DMS114 treated with DMSO at 0.1 percent for 48 hours (cell line): Measurements from ENCODE around the gene RAB3GAP2.
"Not testable (repeated sequence)": the region's sequence is repeated elsewhere in the genome, so short reads cannot be mapped to it uniquely, and the experiment has no call there.

Source experiments
- DNase-seq: peaks from one replicate; lab custom pipeline; 2025; ENCODE audit not compliant: unreplicated experiment; lab: John Stamatoyannopoulos, UW

Gene RAB3GAP2, protein sequence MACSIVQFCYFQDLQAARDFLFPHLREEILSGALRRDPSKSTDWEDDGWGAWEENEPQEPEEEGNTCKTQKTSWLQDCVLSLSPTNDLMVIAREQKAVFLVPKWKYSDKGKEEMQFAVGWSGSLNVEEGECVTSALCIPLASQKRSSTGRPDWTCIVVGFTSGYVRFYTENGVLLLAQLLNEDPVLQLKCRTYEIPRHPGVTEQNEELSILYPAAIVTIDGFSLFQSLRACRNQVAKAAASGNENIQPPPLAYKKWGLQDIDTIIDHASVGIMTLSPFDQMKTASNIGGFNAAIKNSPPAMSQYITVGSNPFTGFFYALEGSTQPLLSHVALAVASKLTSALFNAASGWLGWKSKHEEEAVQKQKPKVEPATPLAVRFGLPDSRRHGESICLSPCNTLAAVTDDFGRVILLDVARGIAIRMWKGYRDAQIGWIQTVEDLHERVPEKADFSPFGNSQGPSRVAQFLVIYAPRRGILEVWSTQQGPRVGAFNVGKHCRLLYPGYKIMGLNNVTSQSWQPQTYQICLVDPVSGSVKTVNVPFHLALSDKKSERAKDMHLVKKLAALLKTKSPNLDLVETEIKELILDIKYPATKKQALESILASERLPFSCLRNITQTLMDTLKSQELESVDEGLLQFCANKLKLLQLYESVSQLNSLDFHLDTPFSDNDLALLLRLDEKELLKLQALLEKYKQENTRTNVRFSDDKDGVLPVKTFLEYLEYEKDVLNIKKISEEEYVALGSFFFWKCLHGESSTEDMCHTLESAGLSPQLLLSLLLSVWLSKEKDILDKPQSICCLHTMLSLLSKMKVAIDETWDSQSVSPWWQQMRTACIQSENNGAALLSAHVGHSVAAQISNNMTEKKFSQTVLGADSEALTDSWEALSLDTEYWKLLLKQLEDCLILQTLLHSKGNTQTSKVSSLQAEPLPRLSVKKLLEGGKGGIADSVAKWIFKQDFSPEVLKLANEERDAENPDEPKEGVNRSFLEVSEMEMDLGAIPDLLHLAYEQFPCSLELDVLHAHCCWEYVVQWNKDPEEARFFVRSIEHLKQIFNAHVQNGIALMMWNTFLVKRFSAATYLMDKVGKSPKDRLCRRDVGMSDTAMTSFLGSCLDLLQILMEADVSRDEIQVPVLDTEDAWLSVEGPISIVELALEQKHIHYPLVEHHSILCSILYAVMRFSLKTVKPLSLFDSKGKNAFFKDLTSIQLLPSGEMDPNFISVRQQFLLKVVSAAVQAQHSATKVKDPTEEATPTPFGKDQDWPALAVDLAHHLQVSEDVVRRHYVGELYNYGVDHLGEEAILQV (N-terminal part only)

DNA sequence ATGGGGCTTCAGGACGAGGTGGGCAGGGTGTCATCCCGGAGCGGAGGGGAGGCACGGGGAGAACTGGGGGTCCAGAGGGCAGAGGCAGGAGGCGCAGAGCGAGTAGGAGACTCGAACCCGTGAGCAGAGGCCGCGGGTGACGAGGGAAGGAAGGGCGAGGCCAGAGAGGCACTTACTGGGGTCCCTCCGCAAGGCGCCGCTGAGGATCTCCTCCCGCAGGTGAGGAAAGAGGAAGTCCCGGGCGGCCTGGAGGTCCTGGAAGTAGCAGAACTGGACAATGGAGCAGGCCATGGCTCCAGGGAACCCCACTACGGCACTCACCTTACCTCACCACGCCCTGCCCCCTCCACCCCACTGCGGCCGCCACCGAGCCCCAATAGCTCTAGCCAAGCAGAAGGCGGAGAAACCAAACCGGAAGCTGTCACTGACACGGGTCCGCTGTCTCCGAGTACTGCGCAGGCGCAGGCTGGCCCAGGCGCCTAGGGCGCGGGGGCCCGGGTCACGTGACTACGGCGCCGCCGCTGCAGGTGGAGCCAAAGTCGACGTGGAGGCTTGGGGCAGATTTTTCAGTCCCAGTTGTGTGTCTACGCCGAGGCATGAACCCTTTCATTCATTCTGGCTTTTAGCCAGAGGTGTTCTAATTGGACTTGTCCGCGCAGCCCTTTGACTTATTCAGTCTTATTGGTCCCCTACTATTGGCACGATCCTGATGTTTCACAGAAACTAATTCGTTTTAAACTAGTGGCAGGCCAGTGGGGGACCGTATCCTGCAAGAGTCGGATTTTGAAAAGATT, at the start of gene RAB3GAP2:
Gene RAB3GAP2 (minus strand): TSS at position 407 of the 794 bp plus-strand sequence. CDS start 116 bp downstream, at position 291.
- peak; percentile 78 for DNase-seq

GRCh38 chr1:220321758-220322157, 49.5 kb upstream of the RAB3GAP2 start:
- no peak for DNase-seq

- DNase-seq, result no peak
Measured at GRCh38 chr1:220320709-220321108, 48.5 kb upstream of the RAB3GAP2 start.

- no peak for DNase-seq
Measured at GRCh38 chr1:220318673-220319072, 46.4 kb upstream of the RAB3GAP2 start.

- no peak for DNase-seq
Measured at GRCh38 chr1:220317161-220317560, 44.9 kb upstream of the RAB3GAP2 start.

- no peak for DNase-seq
Measured at GRCh38 chr1:220316305-220316704, 44.1 kb upstream of the RAB3GAP2 start.

GRCh38 chr1:220315070-220315839, 43.0 kb upstream of the RAB3GAP2 start:
- no peak for DNase-seq

GRCh38 chr1:220313576-220313975, 41.3 kb upstream of the RAB3GAP2 start:
- no peak for DNase-seq

GRCh38 chr1:220310147-220310546, 37.9 kb upstream of the RAB3GAP2 start:
- DNase-seq, result not testable (repeated sequence)

GRCh38 chr1:220307607-220308006, 35.4 kb upstream of the RAB3GAP2 start:
- DNase-seq, result no peak

GRCh38 chr1:220306339-220306738, 34.1 kb upstream of the RAB3GAP2 start:
- DNase-seq, result no peak

DNA sequence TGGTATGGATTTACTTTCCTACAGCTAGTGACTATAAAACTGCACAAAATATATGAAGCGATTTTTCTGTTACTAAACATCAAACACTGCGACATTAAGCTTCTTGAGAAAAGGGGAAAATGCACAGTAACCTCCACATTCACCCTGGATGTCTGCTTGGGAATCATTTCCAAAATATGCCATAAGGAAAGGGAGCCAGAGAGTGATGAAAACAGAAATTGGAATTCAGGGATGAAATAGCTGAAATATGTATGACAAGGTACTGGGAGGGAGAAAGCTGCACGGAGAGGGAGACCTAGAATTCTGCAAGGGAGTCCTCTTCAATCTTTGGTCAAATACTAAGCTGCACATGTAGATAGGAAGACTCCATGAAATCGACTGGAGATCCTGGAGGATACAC, 31.6 kb upstream of the RAB3GAP2 start:
- no peak for DNase-seq

- no peak for DNase-seq
Measured at GRCh38 chr1:220301630-220302029, 29.4 kb upstream of the RAB3GAP2 start.

GRCh38 chr1:220300442-220301121, 28.3 kb upstream of the RAB3GAP2 start:
- peak; percentile 5 for DNase-seq

DNA sequence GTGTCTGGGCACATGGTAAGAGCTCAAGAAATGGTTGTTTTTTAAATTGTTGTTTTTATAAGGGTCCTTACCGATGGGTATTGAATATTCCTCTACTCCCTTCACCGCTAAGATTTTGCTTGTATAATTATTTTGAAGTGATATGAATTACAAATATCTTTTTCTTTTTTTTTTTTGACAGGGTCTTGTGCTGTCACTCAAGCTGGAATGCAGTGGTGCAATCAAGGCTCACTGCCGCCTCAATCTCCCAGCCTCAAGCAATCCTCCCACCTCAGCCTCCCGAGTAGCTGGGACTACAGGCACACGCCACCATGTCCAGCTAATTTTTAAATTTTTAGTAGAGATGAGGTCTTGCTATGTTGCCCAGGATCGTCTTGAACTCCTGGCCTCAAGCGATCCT, 27.1 kb upstream of the RAB3GAP2 start:
- DNase-seq, result no peak

GRCh38 chr1:220298470-220299205, 26.4 kb upstream of the RAB3GAP2 start:
- no peak for DNase-seq

DNA sequence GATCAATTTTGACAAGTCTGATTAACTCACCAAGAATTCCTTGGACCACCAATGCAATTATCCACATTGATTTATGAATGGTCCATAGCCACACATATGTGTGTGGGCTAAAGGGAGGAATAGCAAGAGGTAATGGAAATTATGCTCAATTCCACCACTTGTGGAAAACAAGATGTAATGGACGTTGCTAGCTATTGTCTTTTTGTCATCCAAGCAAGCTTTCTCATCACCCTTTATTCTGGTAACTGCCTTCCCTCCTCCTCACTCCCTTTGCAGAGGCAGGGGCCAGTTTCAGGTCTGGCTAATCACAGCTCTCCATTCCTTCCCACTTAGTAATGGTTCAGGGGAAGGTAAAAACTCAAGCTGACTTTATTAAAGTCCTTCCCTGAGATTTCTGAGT, 24.7 kb upstream of the RAB3GAP2 start:
- DNase-seq, result no peak

- no peak for DNase-seq
Measured at GRCh38 chr1:220294846-220295301, 22.6 kb upstream of the RAB3GAP2 start.
